Activated naive CD4-positive, alpha-beta T cell treated with anti-CD3 and anti-CD28 coated beads, Interleukin-2, amount 50 U/mL, for 24 hours (primary cell): ENCODE data around the gene ADAMTS18.
"Not testable (repeated sequence)": the region's sequence is repeated elsewhere in the genome, so short reads cannot be mapped to it uniquely, and the experiment has no call there.

ENCODE experiments used
- H3K27ac Mint-ChIP-seq: one replicate; pipeline ENCODE4 v1.8.0; 2021; ENCODE audit warnings: mild to moderate bottlenecking, mixed read lengths
- H3K27me3 Mint-ChIP-seq: one replicate; pipeline ENCODE4 v1.8.0; 2021; ENCODE audit warnings: mixed read lengths
- H3K36me3 Mint-ChIP-seq: one replicate; pipeline ENCODE4 v1.8.0; 2021; ENCODE audit warnings: mixed read lengths
- H3K4me1 Mint-ChIP-seq: one replicate; pipeline ENCODE4 v1.8.0; 2021; ENCODE audit warnings: mixed read lengths
- H3K4me3 Mint-ChIP-seq: one replicate; pipeline ENCODE4 v1.8.0; 2021; ENCODE audit warnings: mild to moderate bottlenecking, mixed read lengths
- H3K9me3 Mint-ChIP-seq: one replicate; pipeline ENCODE4 v1.8.0; 2021; ENCODE audit warnings: mixed read lengths

The ADAMTS18 gene

DNA sequence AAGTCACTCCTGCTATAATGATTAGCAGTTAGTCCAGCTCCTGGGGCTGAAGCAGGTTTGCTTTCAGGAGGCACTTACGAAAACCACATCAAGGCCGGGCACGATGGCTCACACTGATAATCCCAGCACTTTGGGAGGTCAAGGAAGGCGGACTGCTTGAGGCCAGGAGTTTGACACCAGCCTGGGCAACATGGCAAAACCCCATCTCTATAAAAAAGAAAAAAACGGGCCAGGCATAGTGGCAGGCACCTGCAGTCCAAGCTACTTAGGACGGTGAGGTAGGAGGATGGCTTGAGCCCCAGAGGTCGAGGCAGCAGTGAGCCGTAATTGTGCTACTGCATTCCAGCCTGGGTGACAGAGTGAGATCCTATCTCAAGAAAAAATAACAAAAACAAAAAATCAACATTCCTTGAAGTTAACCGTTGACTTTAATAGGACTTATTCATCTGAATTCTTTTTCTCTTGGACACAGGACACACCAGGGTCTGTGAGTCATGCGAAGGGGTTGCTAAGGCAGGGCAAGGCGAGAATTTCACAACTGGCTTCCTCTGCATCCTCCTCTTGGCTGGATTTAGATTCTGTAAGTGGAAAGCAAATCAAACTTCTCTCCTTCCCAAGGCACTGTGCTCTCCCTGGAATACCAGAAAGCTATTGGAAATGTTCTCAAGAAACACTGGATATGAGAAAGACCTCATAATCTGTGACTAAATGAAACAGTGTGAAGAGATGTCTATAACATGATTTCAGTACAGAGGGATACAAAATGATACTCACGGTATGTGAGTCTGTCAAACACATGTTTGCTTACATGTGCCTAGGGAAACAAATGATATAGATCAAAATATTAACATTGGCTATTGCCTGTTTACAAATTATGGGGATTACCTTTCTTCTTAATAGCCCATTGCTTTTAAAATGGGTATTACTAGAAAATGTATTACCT is 136.1 kb downstream of the ADAMTS18 start:
- H3K27ac Mint-ChIP-seq, result no peak overlapping the region
- H3K9me3 Mint-ChIP-seq, result no peaks in the 10 kb centered on the region
- H3K27me3 Mint-ChIP-seq, result no peaks in the 10 kb centered on the region
- H3K4me3 Mint-ChIP-seq, result no peak overlapping the region
- H3K36me3 Mint-ChIP-seq, result no peaks in the 10 kb centered on the region
- H3K4me1 Mint-ChIP-seq, result no peaks in the 10 kb centered on the region

DNA sequence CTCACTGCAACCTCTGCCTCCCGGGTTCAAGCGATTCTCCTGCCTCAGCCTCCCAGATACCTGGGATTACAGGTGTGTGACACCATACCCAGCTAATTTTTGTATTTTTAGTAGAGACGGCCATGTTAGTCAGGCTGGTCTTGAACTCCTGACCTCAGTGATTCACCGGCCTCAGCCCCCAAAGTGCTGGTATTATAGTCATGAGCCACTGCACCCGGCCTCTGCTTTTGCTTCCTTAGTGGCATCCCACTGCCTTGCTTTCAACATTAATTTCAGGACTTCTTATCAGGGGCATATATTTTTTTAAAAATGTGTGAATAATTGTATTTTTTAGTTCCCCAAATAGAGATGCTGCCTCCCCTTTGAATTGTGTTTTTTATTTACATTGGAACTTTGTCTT is 136.8 kb downstream of the ADAMTS18 start:
- Mint-ChIP-seq H3K4me1 (no peaks in the 10 kb centered on the region), H3K36me3 (no peaks in the 10 kb centered on the region), H3K9me3 (no peaks in the 10 kb centered on the region), H3K27ac (no peak overlapping the region), H3K27me3 (no peaks in the 10 kb centered on the region), H3K4me3 (no peak overlapping the region)

DNA sequence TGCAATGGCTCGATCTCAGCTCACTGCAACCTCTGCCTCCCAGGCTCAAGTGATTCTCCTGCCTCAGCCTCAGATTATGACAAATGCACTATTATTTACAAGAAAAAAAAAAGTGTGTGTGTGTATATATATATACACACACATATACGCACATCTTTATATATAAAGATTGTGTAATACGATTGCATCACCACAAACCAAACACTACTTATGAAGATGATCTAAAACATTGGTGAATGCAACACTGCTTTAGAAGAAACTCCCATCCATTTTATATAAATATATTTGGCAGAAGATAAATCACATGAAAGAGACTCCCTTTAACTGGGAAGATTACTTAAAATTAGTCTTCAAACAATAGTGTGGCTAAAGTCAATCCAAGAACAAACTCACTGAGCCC is 138.9 kb downstream of the ADAMTS18 start:
- H3K36me3 Mint-ChIP-seq, result no peaks in the 10 kb centered on the region
- H3K4me1 Mint-ChIP-seq, result no peaks in the 10 kb centered on the region
- H3K4me3 Mint-ChIP-seq, result no peak overlapping the region
- no peak overlapping the region for H3K27ac Mint-ChIP-seq
- H3K9me3 Mint-ChIP-seq, result no peaks in the 10 kb centered on the region
- no peaks in the 10 kb centered on the region for H3K27me3 Mint-ChIP-seq

DNA sequence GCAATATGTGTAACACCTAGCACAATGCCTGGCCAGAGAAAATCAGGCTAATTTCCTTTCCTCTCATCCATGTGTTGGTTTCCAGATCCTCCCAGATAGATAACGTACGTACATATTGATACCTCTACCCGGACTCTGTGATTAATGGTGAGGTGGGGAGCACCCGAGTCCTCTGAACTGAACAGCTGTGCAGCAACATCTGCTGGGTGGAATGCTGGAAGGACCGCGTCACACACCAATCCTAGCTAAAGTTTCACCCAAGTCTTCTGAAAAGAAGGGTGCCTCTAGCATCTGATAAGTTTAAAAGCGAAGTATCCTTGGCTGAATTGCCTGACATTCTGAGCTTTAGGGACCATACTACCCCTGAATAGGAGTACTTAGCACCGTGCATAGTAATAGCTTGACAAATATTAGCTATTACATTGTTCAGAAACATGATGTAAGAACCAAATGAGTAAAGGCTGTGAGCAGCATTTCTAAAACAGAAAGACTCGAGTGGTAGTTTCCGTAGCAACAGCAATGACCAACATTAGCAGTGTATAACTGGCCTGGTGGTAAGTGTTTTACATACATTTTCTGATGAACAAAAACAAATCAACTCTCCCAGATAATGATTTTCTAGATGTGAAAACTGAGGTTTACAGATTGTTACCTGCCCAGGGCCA is 144.3 kb downstream of the ADAMTS18 start:
- Mint-ChIP-seq H3K4me3 (no peak overlapping the region), H3K9me3 (no peaks in the 10 kb centered on the region), H3K27me3 (no peaks in the 10 kb centered on the region), H3K4me1 (no peaks in the 10 kb centered on the region), H3K27ac (no peak overlapping the region), H3K36me3 (no peaks in the 10 kb centered on the region)

DNA sequence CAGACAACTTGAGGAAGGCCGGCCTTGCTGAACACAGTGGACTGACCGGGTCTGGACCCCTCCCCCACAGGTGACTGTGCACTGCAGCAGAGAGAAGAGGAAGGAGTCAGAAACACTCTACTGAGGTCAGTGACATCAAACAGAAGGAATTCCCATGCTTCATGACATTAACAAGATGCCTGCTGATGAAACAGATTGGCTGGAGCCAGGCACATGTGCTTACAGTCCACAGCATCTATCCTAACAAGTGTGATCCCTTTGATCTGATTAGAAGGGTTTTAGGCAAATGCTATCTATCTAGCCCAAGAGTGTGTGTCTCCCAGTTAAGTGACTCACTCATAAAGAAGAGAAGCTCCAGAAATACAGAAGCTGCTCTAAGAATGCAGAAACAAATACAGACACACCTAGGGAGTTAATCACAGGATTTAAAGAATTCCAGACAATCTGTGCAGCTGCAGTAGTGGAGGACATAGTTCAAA is 145.5 kb downstream of the ADAMTS18 start:
- Mint-ChIP-seq H3K4me3 (no peak overlapping the region), H3K27ac (no peak overlapping the region)

DNA sequence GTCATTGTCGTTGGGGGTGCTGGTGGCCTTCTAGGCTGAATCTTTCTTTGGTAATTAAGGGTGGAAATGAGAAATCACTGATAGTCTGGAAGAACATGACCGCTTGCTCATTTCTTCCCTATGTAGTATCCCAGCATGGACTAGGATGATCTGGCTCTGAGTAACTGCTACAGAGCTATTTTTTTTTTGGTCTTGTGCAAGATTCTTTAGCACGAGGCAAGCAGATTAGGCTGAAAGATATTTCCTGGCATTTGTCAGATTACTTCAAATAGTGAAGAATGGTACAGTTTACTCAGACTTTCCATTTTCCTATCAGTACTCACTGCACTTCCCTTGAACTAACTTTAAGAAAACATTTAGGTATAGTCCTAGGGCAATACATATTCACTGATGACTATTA is 146.6 kb downstream of the ADAMTS18 start:
- H3K27ac Mint-ChIP-seq, result no peak overlapping the region
- H3K9me3 Mint-ChIP-seq, result no peaks in the 10 kb centered on the region
- no peaks in the 10 kb centered on the region for H3K36me3 Mint-ChIP-seq
- no peak overlapping the region for H3K4me3 Mint-ChIP-seq
- no peaks in the 10 kb centered on the region for H3K4me1 Mint-ChIP-seq
- peaks cover 1% of the 10 kb centered on the region for H3K27me3 Mint-ChIP-seq

More for the DNA sequence above, 145.5 kb downstream of the ADAMTS18 start:
- no peaks in the 10 kb centered on the region for H3K36me3 Mint-ChIP-seq
- H3K9me3 Mint-ChIP-seq, result no peaks in the 10 kb centered on the region
- no peaks in the 10 kb centered on the region for H3K4me1 Mint-ChIP-seq
- H3K27me3 Mint-ChIP-seq, result peaks cover 1% of the 10 kb centered on the region

DNA sequence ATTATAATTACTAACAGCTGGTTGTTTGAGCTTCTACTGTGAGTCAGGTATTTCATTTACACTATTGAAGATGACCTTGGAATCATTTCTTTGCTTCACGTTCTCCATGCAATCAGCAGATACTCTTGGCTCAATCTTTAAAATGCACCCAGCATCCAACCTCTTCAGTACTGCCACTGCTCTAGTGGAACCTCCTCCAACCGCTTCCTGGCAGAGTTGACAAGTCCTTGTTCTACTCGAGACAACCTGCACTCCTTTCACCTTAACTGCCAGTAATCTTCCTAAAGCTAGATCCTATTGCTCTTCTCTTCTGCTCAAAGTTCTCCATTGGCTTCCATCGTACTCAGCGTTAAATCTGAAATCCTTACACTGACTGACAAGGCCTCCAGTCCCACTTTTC is 149.2 kb downstream of the ADAMTS18 start:
- Mint-ChIP-seq H3K4me1 (no peaks in the 10 kb centered on the region), H3K4me3 (no peak overlapping the region), H3K27me3 (peaks cover 1% of the 10 kb centered on the region), H3K27ac (no peak overlapping the region), H3K36me3 (no peaks in the 10 kb centered on the region), H3K9me3 (no peaks in the 10 kb centered on the region)

DNA sequence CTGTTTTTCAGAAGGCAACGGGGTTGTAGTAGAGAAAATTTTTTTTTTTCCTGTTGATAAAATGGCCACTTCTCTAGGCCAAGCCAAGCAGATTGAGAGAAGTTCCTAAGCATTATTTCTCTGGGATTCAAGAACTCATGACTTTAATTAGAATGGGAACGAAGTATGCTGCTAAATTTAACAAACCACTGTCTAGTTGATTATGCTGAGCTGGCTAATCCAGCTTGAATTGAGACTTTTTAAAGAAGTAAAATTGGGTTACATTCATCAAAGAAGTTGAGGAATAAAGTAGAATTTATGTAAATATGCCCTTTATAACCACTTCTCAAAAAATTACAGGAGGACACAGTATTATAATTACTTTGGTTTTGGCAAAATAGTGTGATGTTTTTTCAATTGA is 152.5 kb downstream of the ADAMTS18 start:
- Mint-ChIP-seq H3K27me3 (peaks cover 1% of the 10 kb centered on the region), H3K9me3 (no peaks in the 10 kb centered on the region), H3K27ac (no peak overlapping the region), H3K36me3 (no peaks in the 10 kb centered on the region), H3K4me1 (no peaks in the 10 kb centered on the region), H3K4me3 (no peak overlapping the region)

DNA sequence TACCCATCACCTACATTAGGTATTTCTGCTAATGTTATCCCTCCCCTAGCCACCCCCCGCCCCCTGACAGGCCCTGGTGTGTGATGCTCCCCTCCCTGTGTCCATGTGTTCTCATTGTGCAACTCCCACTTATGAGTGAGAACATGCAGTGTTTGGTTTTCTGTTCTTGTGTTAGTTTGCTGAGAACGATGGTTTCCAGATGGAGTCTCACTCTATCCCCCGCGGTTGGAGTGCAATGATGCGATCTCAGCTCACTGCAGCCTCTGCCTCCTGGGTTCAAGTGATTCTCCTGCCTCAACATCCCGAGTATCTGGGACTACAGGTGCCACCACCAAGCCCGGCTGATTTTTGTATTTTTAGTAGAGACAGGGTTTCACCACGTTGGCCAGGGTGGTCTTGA is 155.5 kb downstream of the ADAMTS18 start:
- not testable (repeated sequence) for H3K36me3 Mint-ChIP-seq, H3K9me3 Mint-ChIP-seq, H3K4me3 Mint-ChIP-seq, H3K27ac Mint-ChIP-seq, H3K27me3 Mint-ChIP-seq, H3K4me1 Mint-ChIP-seq

DNA sequence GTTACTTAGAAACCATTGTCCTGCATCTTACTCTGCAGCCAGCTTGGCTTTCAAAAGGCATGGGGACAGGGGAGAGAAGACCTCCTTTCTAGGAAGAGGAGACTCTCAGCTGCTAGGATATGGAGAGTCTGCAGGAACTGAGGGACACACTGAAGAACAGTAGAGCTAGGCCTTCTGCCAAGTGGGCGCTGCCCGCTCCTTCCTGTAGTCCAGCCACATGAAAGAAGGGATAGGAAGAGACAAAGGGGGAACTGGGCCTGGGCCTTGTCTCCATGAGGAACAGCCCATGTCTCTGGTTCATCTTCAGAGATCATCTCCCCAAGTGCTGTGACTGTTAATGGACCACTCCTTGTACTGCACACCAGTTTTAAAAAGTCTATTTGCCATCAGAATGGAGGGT is 157.3 kb downstream of the ADAMTS18 start:
- H3K27ac Mint-ChIP-seq, result no peak overlapping the region
- H3K4me1 Mint-ChIP-seq, result no peaks in the 10 kb centered on the region
- no peaks in the 10 kb centered on the region for H3K36me3 Mint-ChIP-seq
- H3K27me3 Mint-ChIP-seq, result peaks cover 9% of the 10 kb centered on the region
- H3K9me3 Mint-ChIP-seq, result no peaks in the 10 kb centered on the region
- H3K4me3 Mint-ChIP-seq, result no peak overlapping the region

DNA sequence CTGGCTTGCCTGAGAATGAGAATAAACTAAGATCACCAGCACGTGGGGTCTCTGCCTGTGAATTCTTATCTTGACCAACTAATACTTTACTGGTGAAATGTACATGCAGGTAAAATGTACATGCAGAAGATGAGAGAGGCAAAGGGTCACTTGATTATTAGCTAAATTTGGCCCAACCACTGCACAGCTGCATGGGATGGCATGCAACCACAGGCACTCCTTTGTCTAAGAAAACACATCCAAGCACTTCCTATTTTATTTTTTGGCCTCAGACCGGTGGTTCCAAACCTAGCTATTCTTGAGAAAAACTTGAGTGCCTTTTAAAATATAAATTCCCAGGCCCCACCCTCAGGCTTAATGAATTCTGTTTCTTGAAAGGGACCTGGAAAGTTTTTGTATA is 157.7 kb downstream of the ADAMTS18 start:
- Mint-ChIP-seq H3K27ac (no peak overlapping the region), H3K4me3 (no peak overlapping the region), H3K4me1 (no peaks in the 10 kb centered on the region), H3K36me3 (no peaks in the 10 kb centered on the region), H3K9me3 (no peaks in the 10 kb centered on the region), H3K27me3 (peaks cover 12% of the 10 kb centered on the region)

DNA sequence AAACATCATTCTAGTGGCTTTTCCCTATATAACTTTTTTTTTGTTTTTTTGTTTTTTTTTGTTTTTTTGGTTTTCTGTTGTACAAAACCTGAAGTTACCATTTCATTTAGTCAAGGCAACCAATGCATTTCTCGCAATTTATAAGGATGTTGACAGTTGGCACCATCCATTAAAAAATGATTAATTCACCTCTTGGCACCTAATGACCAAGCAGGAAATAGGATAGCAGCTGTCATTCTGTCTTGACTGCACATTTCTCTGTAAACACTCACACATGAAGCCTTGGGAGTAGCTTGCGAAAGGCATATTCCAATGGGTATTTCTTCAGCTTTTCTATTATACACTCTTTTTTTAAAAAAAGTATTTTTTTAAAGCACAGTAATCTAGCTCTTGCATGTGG is 158.2 kb downstream of the ADAMTS18 start:
- Mint-ChIP-seq H3K36me3 (no peaks in the 10 kb centered on the region), H3K9me3 (no peaks in the 10 kb centered on the region), H3K27ac (no peak overlapping the region), H3K4me1 (no peaks in the 10 kb centered on the region), H3K27me3 (peaks cover 12% of the 10 kb centered on the region), H3K4me3 (no peak overlapping the region)

DNA sequence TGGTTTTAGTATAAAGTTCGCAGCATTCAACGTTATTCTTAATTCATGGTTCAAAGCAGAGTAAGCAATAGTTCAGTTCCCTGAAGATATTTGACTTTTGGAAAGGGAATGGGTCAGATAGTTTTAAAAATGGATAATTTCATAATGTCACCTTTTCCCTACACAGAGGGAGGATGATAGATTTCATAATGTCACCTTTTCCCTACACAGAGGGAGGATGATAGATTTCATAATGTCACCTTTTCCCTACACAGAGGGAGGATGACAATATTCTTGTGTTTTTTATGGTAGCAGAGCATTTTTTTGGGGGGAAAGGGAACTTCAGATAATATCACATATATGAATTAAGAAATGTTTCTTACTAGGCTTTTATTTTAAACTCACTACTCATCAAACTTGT is 159.5 kb downstream of the ADAMTS18 start:
- not testable (repeated sequence) for H3K4me1 Mint-ChIP-seq, H3K4me3 Mint-ChIP-seq, H3K27ac Mint-ChIP-seq, H3K9me3 Mint-ChIP-seq, H3K36me3 Mint-ChIP-seq
- H3K27me3 Mint-ChIP-seq, result peaks cover 15% of the 10 kb centered on the region

DNA sequence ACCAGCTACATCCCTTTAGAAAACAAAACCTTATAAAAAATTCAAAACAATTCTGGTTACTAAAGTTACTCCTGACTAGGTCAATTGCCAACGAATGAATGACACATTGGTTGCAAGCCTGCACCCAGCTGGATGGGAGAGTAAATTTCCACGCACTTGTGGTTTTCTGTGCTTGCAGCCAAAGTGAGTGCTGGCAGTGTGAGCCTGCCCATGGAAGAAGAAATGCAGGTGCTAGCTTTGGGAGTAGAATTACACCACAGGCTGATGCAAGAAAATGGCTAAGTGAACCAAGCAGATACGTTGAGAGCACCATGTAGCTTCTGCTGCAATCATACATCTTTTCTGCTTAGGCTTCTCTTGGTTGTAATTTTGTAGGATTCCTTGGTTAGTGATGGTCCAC is 161.0 kb downstream of the ADAMTS18 start:
- H3K9me3 Mint-ChIP-seq, result no peaks in the 10 kb centered on the region
- no peak overlapping the region for H3K27ac Mint-ChIP-seq
- no peak overlapping the region for H3K4me3 Mint-ChIP-seq
- peaks cover 18% of the 10 kb centered on the region for H3K27me3 Mint-ChIP-seq
- no peaks in the 10 kb centered on the region for H3K36me3 Mint-ChIP-seq
- no peaks in the 10 kb centered on the region for H3K4me1 Mint-ChIP-seq

DNA sequence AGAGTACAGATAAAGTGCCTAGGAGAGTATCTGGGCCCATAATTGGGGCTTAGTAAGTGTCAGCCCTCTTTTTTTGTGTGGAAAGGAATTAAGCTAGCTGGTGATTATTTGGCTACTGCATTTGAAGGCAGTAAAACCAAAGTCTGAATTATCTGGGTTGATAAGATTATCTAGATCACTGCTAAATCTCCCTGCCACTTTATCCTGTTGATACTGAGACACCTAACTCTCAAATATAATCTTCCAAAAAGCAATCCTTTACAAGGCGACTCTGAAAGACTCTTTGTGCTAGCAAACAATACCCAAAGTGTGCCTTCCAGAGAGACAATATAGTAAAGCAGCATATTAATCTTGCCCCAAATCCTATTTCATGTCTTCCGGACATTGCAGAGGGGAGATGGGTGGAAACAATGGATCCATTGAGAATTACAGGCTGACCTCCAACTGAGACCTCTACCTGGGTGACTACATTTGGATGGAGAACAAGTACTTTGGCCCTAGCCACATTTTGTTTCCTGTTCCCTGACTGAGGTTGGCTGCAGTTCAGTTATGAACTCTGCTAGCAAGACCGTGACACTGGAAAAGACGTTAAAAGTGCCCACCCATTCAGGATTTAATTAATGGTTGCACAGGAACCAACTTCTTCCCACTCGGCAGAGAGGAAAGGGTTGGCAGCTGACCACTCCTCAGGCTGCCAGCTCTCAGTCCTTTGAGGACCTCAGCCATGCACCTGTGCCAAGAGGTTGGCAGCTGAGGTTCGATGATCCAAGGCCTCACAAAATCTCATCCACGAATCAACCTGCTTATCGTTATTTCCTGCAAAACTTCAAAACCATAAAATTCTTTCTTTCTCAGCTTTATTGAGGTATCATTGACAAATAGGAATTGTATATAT is 163.1 kb downstream of the ADAMTS18 start:
- H3K36me3 Mint-ChIP-seq, result no peaks in the 10 kb centered on the region
- H3K4me3 Mint-ChIP-seq, result no peak overlapping the region
- H3K9me3 Mint-ChIP-seq, result no peaks in the 10 kb centered on the region
- H3K27ac Mint-ChIP-seq, result no peak overlapping the region
- peaks cover 27% of the 10 kb centered on the region for H3K27me3 Mint-ChIP-seq
- H3K4me1 Mint-ChIP-seq, result no peaks in the 10 kb centered on the region
